ENCODE measurements around the gene GOLGA6A. TPM values are rescaled to one million over a fixed set of nuclear protein-coding genes. Genes with fewer than 3 reads are reported as not detected.

The GOLGA6A gene
- total RNA-seq, 1 donor = under 0.01 TPM

- DNase-seq (ENCODE audit: low read depth in 2 of 3, low spot score in 2 of 3) = no peak
These were observed 43.4 kb downstream of the GOLGA6A start for GRCh38 chr15:74038707-74039655.

GRCh38 chr15:74037171-74038117 lies 44.9 kb downstream of the GOLGA6A start:
- no peak for DNase-seq (ENCODE audit: low read depth in 2 of 3, low spot score in 2 of 3)

GRCh38 chr15:74036271-74037170 lies 45.8 kb downstream of the GOLGA6A start:
- no peak for DNase-seq (ENCODE audit: low read depth in 2 of 3, low spot score in 2 of 3)

GRCh38 chr15:74035121-74036017 lies 47.0 kb downstream of the GOLGA6A start:
- no peak for DNase-seq (ENCODE audit: low read depth in 2 of 3, low spot score in 2 of 3)

- no peak for DNase-seq (ENCODE audit: low read depth in 2 of 3, low spot score in 2 of 3)
These were observed 48.1 kb downstream of the GOLGA6A start for GRCh38 chr15:74034206-74034755.

- DNase-seq (ENCODE audit: low read depth in 2 of 3, low spot score in 2 of 3) = no peak
These were observed 49.5 kb downstream of the GOLGA6A start for GRCh38 chr15:74032606-74033561.

GRCh38 chr15:74032046-74032445 lies 50.3 kb downstream of the GOLGA6A start:
- DNase-seq (ENCODE audit: low read depth in 2 of 3, low spot score in 2 of 3) = no peak

- no peak for DNase-seq (ENCODE audit: low read depth in 2 of 3, low spot score in 2 of 3)
These were observed 53.7 kb downstream of the GOLGA6A start for GRCh38 chr15:74028646-74029045.

- no peak for DNase-seq (ENCODE audit: low read depth in 2 of 3, low spot score in 2 of 3)
These were observed 54.7 kb downstream of the GOLGA6A start for GRCh38 chr15:74027688-74028087.

GRCh38 chr15:74025436-74025835 lies 56.9 kb downstream of the GOLGA6A start:
- no peak for DNase-seq (ENCODE audit: low read depth in 2 of 3, low spot score in 2 of 3)

- no peak for DNase-seq (ENCODE audit: low read depth in 2 of 3, low spot score in 2 of 3)
These were observed 57.7 kb downstream of the GOLGA6A start for GRCh38 chr15:74024687-74025086.

GRCh38 chr15:74022706-74023470 lies 59.5 kb downstream of the GOLGA6A start:
- DNase-seq (ENCODE audit: low read depth in 2 of 3, low spot score in 2 of 3) = no peak

Small RNA genes lying within 50 kb of the gene (small RNA-seq; reads per million reads assigned to genes)
- not detected for gene RN7SL429P

Other genes starting within 250 kb of the GOLGA6A start
- gene TBC1D21, start 209.0 kb downstream of the GOLGA6A start, total RNA-seq = not detected
- gene LOXL1, start 156.1 kb downstream of the GOLGA6A start, total RNA-seq = 12.9 TPM
- 14.5 TPM for gene STOML1, start 90.3 kb downstream of the GOLGA6A start, total RNA-seq
- gene PML, start 87.8 kb downstream of the GOLGA6A start, total RNA-seq = 134 TPM
- not detected for gene ISLR2, start 48.0 kb upstream of the GOLGA6A start, total RNA-seq
- gene ISLR, start 91.2 kb upstream of the GOLGA6A start, total RNA-seq = not detected
- gene STRA6, start 120.2 kb upstream of the GOLGA6A start, total RNA-seq = under 0.01 TPM
- gene CCDC33, start 153.8 kb upstream of the GOLGA6A start, total RNA-seq = not detected